ENCODE data around the gene MEPCE. TPM values are rescaled to one million over a fixed set of nuclear protein-coding genes. Genes with fewer than 3 reads are reported as not detected.

MEPCE gene
- total RNA-seq, 1 experiment from 2014 or later, result 85.9 TPM

- TF ChIP-seq EZH2 (IDR thresholded peaks at IDR 0.05; ENCODE audit: borderline replicate concordance, low read depth, low read length, poor library complexity, severe bottlenecking), result no peak
- TF ChIP-seq, protein P1, sequence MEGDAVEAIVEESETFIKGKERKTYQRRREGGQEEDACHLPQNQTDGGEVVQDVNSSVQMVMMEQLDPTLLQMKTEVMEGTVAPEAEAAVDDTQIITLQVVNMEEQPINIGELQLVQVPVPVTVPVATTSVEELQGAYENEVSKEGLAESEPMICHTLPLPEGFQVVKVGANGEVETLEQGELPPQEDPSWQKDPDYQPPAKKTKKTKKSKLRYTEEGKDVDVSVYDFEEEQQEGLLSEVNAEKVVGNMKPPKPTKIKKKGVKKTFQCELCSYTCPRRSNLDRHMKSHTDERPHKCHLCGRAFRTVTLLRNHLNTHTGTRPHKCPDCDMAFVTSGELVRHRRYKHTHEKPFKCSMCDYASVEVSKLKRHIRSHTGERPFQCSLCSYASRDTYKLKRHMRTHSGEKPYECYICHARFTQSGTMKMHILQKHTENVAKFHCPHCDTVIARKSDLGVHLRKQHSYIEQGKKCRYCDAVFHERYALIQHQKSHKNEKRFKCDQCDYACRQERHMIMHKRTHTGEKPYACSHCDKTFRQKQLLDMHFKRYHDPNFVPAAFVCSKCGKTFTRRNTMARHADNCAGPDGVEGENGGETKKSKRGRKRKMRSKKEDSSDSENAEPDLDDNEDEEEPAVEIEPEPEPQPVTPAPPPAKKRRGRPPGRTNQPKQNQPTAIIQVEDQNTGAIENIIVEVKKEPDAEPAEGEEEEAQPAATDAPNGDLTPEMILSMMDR (conservative IDR thresholded peaks at IDR 0.05; ENCODE audit: low read depth, low read length), result no peak
- no TSS peak for BruUV-seq (replicated peaks)
- no peaks in the 10 kb centered on the region for H3K36me3 ChIP-seq (ENCODE audit: insufficient read depth, low read length, poor library complexity, severe bottlenecking)
- intact Hi-C loops (cut with micrococcal nuclease; ENCODE audit: unreplicated experiment), result no loop called here
- no peak for DNase-seq (ENCODE audit: low spot score)
- POLR2A ChIA-PET (ENCODE audit: low non-redundant PET), result no interaction called here
- no peak overlapping the region for H3K27ac ChIP-seq (ENCODE audit: low read depth, low read length, poor library complexity, severe bottlenecking)
- no peaks in the 10 kb centered on the region for H3K9me3 ChIP-seq (ENCODE audit: low read depth, low read length, poor library complexity, severe bottlenecking)
- H3K4me3 ChIP-seq (ENCODE audit: low read depth, low read length, poor library complexity, severe bottlenecking), result no peak overlapping the region
- CTCF ChIA-PET, result no interaction called here
- no peaks in the 10 kb centered on the region for H3K4me1 ChIP-seq (ENCODE audit: insufficient read depth, low read length, poor library complexity, severe bottlenecking)
- no peaks in the 10 kb centered on the region for H3K27me3 ChIP-seq (replicated peaks; ENCODE audit: insufficient read depth, low read depth, low read length, poor library complexity)
Measured at GRCh38 chr7:100441641-100442535, 12.3 kb downstream of the MEPCE start.

DNA sequence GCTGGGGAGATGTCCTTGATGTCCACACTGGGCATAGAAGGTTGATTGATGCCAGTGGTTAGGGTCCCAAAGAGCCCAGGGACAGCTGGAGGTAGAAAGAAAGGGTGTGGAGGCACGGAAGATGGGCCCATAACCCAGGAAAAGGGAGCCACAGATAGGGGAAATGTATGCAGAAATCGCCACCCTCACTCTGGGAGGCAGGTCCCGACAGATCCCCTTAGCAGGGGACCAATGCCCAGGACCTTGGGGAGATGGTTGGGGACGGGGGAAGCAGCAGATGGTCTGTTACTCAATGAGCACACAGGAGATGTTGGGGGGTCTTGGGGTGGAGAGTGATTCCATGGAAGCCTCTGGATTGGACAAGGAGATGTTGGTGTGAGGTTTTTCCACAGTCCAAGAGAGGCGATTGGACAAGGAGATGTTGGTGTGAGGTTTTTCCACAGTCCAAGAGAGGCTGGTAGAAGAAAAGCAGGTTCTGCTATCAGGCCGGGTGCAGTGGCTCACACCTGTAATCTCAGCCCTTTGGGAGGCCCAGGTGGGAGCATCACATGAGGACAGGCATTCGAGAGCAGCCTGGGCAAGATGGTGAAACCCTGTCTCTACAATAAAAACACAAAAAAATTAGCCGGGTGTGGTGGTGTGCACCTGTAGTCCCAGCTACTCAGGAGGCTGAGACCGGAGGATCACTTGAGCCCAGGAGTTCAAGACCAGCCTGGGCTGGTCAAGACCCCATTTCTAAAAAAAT is 13.6 kb downstream of the MEPCE start:
- no peaks in the 10 kb centered on the region for H3K4me1 ChIP-seq (ENCODE audit: insufficient read depth, low read length, poor library complexity, severe bottlenecking)
- TF ChIP-seq, protein P1 (conservative IDR thresholded peaks at IDR 0.05; ENCODE audit: low read depth, low read length), result no peak
- no peak for TF ChIP-seq EZH2 (IDR thresholded peaks at IDR 0.05; ENCODE audit: borderline replicate concordance, low read depth, low read length, poor library complexity, severe bottlenecking)
- ChIA-PET POLR2A (ENCODE audit: low non-redundant PET) (no interaction called here), CTCF (no interaction called here)
- no TSS peak for BruUV-seq (replicated peaks)
- H3K9me3 ChIP-seq (ENCODE audit: low read depth, low read length, poor library complexity, severe bottlenecking), result no peaks in the 10 kb centered on the region
- H3K4me3 ChIP-seq (ENCODE audit: low read depth, low read length, poor library complexity, severe bottlenecking), result no peak overlapping the region
- H3K27me3 ChIP-seq (replicated peaks; ENCODE audit: insufficient read depth, low read depth, low read length, poor library complexity), result no peaks in the 10 kb centered on the region
- H3K36me3 ChIP-seq (ENCODE audit: insufficient read depth, low read length, poor library complexity, severe bottlenecking), result no peaks in the 10 kb centered on the region
- no peak for DNase-seq (ENCODE audit: low spot score)
- intact Hi-C loops (cut with micrococcal nuclease; ENCODE audit: unreplicated experiment), result no loop called here
- no peak overlapping the region for H3K27ac ChIP-seq (ENCODE audit: low read depth, low read length, poor library complexity, severe bottlenecking)

GRCh38 chr7:100444311-100445278 is 15.0 kb downstream of the MEPCE start:
- Histone ChIP-seq H3K4me1 (ENCODE audit: insufficient read depth, low read length, poor library complexity, severe bottlenecking) (no peaks in the 10 kb centered on the region), H3K9me3 (ENCODE audit: low read depth, low read length, poor library complexity, severe bottlenecking) (no peaks in the 10 kb centered on the region), H3K27me3 (replicated peaks; ENCODE audit: insufficient read depth, low read depth, low read length, poor library complexity) (no peaks in the 10 kb centered on the region), H3K36me3 (ENCODE audit: insufficient read depth, low read length, poor library complexity, severe bottlenecking) (no peaks in the 10 kb centered on the region), H3K27ac (ENCODE audit: low read depth, low read length, poor library complexity, severe bottlenecking) (no peak overlapping the region), H3K4me3 (ENCODE audit: low read depth, low read length, poor library complexity, severe bottlenecking) (no peak overlapping the region)
- CTCF ChIA-PET, result no interaction called here
- TF ChIP-seq, protein P1 (conservative IDR thresholded peaks at IDR 0.05; ENCODE audit: low read depth, low read length), result no peak
- TF ChIP-seq EZH2 (IDR thresholded peaks at IDR 0.05; ENCODE audit: borderline replicate concordance, low read depth, low read length, poor library complexity, severe bottlenecking), result no peak
- intact Hi-C loops (cut with micrococcal nuclease; ENCODE audit: unreplicated experiment), result no loop called here
- no peak for DNase-seq (ENCODE audit: low spot score)
- no TSS peak for BruUV-seq (replicated peaks)
- POLR2A ChIA-PET (ENCODE audit: low non-redundant PET), result no interaction called here
